HEK293 (cell line): ENCODE data around the gene ADM5.

Experiments
- CTCF ChIP-seq: fragments of 450-650 bp; formaldehyde crosslinking; IDR thresholded peaks from 2 replicates; pipeline ENCODE4 v1.5.1; 2016; ENCODE audit warnings: missing biosample characterization, missing genetic modification characterization
- GLIS2 ChIP-seq: fragments of 450-650 bp; formaldehyde crosslinking; IDR thresholded peaks from 2 replicates; pipeline ENCODE4 v1.5.1; 2016; ENCODE audit warnings: missing biosample characterization, missing genetic modification characterization
- HOXA7 ChIP-seq: sonication (generic); formaldehyde crosslinking; IDR thresholded peaks from 2 replicates; pipeline ENCODE4 v1.8.1; 2022; ENCODE audit warnings: missing genetic modification reagents, borderline replicate concordance
- KLF10 ChIP-seq: fragments of 450-650 bp; IDR thresholded peaks from 2 replicates; pipeline ENCODE4 v1.5.1; 2018; ENCODE audit warnings: missing biosample characterization, mild to moderate bottlenecking, missing genetic modification characterization
- PATZ1 ChIP-seq: fragments of 450-650 bp; formaldehyde crosslinking; IDR thresholded peaks from 2 replicates; pipeline ENCODE4 v1.5.1; 2016; ENCODE audit warnings: missing biosample characterization, missing genetic modification characterization
- ZNF292 ChIP-seq: fragments of 450-650 bp; formaldehyde crosslinking; IDR thresholded peaks from 2 replicates; pipeline ENCODE4 v1.5.1; 2016; ENCODE audit warnings: low read depth, missing biosample characterization, missing genetic modification characterization, borderline replicate concordance
- ZNF311 ChIP-seq: fragments of 450-650 bp; formaldehyde crosslinking; IDR thresholded peaks from 2 replicates; pipeline ENCODE4 v1.5.1; 2017; ENCODE audit warnings: missing biosample characterization, missing genetic modification characterization, borderline replicate concordance
- ZNF501 ChIP-seq: fragments of 450-650 bp; formaldehyde crosslinking; IDR thresholded peaks from 2 replicates; pipeline ENCODE4 v1.5.1; 2016; ENCODE audit warnings: missing biosample characterization, missing genetic modification characterization
- ZSCAN5A ChIP-seq: fragments of 450-650 bp; formaldehyde crosslinking; IDR thresholded peaks from 2 replicates; pipeline ENCODE4 v1.5.1; 2016; ENCODE audit warnings: missing biosample characterization, missing genetic modification characterization
- ZXDB ChIP-seq: fragments of 450-650 bp; formaldehyde crosslinking; IDR thresholded peaks from 2 replicates; pipeline ENCODE4 v1.5.1; 2016; ENCODE audit warnings: missing biosample characterization, missing genetic modification characterization
- TF ChIP-seq, protein P1 (sequence below): fragments of 450-650 bp; formaldehyde crosslinking; conservative IDR thresholded peaks from 2 replicates; pipeline ENCODE4 v1.5.1; 2016; ENCODE audit warnings: low read depth, missing biosample characterization, missing genetic modification characterization

- TF ChIP-seq ZNF292 (tag by site-specific recombination) (no peak), GLIS2 (no peak), ZSCAN5A (tag by site-specific recombination) (no peak), ZNF311 (tag by site-specific recombination) (no peak), CTCF (tag by site-specific recombination) (no peak), KLF10 (tag by site-specific recombination) (no peak), HOXA7 (CRISPR knock-in tag) (no peak), ZNF501 (tag by site-specific recombination) (no peak), PATZ1 (tag by site-specific recombination) (no peak), ZXDB (tag by site-specific recombination) (no peak)
- TF ChIP-seq, protein P1, sequence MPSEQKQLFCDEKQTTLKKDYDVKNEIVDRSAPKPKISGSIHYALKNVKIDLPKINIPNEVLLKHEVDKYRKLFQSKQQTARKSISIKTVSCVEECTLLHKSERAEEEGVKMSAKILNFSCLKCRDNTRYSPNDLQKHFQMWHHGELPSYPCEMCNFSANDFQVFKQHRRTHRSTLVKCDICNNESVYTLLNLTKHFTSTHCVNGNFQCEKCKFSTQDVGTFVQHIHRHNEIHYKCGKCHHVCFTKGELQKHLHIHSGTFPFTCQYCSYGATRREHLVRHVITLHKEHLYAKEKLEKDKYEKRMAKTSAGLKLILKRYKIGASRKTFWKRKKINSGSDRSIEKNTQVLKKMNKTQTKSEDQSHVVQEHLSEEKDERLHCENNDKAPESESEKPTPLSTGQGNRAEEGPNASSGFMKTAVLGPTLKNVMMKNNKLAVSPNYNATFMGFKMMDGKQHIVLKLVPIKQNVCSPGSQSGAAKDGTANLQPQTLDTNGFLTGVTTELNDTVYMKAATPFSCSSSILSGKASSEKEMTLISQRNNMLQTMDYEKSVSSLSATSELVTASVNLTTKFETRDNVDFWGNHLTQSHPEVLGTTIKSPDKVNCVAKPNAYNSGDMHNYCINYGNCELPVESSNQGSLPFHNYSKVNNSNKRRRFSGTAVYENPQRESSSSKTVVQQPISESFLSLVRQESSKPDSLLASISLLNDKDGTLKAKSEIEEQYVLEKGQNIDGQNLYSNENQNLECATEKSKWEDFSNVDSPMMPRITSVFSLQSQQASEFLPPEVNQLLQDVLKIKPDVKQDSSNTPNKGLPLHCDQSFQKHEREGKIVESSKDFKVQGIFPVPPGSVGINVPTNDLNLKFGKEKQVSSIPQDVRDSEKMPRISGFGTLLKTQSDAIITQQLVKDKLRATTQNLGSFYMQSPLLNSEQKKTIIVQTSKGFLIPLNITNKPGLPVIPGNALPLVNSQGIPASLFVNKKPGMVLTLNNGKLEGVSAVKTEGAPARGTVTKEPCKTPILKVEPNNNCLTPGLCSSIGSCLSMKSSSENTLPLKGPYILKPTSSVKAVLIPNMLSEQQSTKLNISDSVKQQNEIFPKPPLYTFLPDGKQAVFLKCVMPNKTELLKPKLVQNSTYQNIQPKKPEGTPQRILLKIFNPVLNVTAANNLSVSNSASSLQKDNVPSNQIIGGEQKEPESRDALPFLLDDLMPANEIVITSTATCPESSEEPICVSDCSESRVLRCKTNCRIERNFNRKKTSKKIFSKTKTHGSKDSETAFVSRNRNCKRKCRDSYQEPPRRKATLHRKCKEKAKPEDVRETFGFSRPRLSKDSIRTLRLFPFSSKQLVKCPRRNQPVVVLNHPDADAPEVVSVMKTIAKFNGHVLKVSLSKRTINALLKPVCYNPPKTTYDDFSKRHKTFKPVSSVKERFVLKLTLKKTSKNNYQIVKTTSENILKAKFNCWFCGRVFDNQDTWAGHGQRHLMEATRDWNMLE (tag by site-specific recombination), result no peak
Measured at GRCh38 chr19:49651029-49651819, 38.2 kb upstream of the ADM5 start.
